Measurements from ENCODE around the gene CRYL1.
A peak's percentile ranks its signal among the peaks of the same experiment; 100 is the strongest.

Gene CRYL1

DNA sequence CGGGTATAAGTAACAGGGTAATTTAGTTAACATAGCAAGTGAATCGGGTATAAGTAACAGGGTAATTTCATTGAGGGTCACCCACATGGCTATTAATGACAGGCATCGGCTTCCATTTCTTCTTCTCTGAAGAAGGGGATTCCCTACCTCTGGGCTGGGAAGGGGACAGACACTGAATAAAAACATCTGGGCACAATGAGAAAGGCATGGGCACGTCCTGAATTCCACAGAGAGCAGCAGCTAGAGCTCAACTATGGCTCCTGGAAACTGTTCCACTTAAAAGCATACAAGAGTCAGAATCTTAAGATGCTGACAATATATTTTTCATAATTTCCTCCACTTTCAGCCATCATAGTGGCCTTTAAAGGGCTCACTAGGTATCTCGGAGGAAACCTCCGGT is 51.8 kb downstream of the CRYL1 start:
- H3K4me3 ChIP-seq (replicated peaks in 1 of 2; ENCODE audit: low read depth in 2 of 2, low read length in 2 of 2): no peak overlapping the region
- DNase-seq (ENCODE audit: low read depth in 2 of 2): no peak
- TF ChIP-seq, protein P1, sequence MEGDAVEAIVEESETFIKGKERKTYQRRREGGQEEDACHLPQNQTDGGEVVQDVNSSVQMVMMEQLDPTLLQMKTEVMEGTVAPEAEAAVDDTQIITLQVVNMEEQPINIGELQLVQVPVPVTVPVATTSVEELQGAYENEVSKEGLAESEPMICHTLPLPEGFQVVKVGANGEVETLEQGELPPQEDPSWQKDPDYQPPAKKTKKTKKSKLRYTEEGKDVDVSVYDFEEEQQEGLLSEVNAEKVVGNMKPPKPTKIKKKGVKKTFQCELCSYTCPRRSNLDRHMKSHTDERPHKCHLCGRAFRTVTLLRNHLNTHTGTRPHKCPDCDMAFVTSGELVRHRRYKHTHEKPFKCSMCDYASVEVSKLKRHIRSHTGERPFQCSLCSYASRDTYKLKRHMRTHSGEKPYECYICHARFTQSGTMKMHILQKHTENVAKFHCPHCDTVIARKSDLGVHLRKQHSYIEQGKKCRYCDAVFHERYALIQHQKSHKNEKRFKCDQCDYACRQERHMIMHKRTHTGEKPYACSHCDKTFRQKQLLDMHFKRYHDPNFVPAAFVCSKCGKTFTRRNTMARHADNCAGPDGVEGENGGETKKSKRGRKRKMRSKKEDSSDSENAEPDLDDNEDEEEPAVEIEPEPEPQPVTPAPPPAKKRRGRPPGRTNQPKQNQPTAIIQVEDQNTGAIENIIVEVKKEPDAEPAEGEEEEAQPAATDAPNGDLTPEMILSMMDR (IDR thresholded peaks at IDR 0.05; ENCODE audit: low read depth, low read length): no peak

DNA sequence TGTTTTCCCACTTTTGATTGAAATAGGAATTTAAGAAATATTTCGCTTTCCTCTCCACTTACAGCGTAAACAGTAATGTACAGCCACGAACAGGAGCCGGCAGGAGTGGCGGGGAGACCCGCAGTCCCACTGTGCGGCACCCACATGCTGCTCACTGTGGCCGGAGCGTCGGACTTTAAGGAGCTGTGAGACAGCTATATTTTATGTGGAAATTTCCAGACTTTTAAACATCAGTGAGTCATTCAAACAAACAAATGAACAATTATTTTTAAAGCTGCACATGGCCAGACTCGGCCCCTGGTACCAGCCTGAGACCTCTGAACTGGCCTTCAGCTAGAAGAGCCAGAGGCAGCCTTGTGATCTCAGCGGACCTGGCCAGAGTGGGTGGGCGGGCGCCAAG is 52.5 kb downstream of the CRYL1 start:
- TF ChIP-seq, protein P1 (IDR thresholded peaks at IDR 0.05; ENCODE audit: low read depth, low read length): no peak
- H3K4me3 ChIP-seq (replicated peaks in 1 of 2; ENCODE audit: low read depth in 2 of 2, low read length in 2 of 2): no peak overlapping the region
- peak in 1 of 2 donors; percentile 22 for DNase-seq (ENCODE audit: low read depth in 2 of 2)

DNA sequence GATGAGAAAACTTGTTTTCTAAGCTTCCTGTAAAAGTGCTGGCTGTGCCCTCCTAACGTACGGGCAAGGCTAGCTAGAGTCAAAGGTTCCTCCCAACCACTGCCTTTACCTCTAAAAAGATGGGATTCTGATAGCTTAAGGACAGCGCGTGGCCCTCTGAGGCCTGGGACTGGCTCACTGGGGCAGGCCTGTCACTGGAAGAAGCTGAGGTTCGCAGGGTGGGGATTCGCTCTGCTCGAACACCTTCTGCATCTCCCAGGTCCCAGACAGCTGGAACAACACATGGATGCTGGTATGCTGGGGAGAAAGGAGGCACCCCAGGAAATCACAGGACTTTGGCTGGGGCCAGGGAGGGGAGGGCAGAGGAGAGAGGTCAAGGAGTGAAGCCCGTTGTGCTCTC is 53.1 kb downstream of the CRYL1 start:
- no peak for DNase-seq (ENCODE audit: low read depth in 2 of 2)
- H3K4me3 ChIP-seq (replicated peaks in 1 of 2; ENCODE audit: low read depth in 2 of 2, low read length in 2 of 2): no peak overlapping the region
- TF ChIP-seq, protein P1 (IDR thresholded peaks at IDR 0.05; ENCODE audit: low read depth, low read length): no peak

DNA sequence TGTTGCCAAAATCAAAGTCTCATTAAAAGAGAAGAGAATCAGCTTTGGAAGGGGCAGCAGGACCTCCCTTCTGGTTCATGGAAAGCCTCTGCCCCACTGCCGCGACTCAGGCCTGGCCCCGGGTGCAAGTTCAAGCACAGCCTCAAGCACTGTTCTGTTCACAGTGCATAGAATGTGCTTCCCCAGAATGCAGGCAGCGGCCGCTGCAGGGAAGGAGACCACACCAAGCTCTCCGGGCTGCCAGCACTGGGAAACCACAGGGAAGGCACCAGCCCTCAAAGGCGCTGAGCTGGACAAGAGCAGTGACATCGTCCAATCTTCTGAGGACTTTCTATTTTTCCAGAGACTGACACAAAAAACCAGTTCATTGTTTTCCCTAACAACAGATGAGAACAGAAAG is 55.5 kb downstream of the CRYL1 start:
- TF ChIP-seq, protein P1 (IDR thresholded peaks at IDR 0.05; ENCODE audit: low read depth, low read length): no peak
- H3K4me3 ChIP-seq (replicated peaks in 1 of 2; ENCODE audit: low read depth in 2 of 2, low read length in 2 of 2): no peak overlapping the region
- no peak for DNase-seq (ENCODE audit: low read depth in 2 of 2)

DNA sequence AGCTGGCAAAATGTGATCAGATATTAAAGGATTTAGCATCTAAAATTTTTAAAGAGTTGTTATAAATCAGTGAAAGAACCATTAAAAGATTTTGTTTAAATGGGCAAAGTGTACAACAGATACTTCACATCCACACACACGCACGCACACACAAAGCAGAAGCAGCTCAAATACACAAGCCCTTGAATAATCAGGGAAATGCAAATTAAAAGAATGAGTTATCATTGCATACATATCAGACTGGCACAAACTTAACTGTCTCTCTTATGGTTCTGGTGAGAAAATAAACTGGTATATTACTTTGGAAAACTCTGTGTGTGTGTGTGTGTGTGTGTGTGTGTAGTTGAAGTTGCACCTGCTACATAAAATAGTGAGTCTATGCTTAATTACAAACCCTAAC is 59.3 kb downstream of the CRYL1 start:
- TF ChIP-seq, protein P1 (IDR thresholded peaks at IDR 0.05; ENCODE audit: low read depth, low read length): no peak
- no peak for DNase-seq (ENCODE audit: low read depth in 2 of 2)
- no peak overlapping the region for H3K4me3 ChIP-seq (replicated peaks in 1 of 2; ENCODE audit: low read depth in 2 of 2, low read length in 2 of 2)

DNA sequence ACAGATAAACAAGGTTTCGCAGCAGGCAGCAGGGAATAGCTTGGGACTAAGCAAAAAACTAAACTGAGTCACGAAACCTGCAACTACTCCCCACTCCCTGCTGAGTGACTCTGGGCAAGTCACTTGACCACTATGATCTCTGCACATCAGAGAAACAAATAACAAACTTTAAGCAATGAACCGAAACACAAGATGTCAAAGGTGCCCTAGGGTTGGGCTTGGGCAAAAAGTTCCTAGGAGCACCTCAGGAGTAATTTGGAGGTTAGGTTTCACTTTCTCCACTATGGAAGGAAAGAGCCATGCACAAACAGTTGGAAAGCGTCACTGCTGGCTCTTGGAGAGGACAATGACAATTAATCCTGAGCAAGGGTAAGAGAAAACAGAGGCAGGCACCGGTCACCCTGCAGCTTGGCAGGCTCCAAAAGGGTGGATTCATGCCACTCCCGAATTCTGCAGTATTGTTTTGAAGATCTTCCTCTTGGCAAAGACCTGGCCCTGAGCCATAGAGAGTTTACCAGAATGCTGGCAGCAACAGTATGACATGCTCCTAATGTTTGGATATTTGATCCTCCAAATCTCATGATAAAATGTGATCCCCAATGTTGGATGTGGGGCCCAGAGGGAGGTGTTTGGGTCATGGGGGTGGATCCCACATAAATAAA is 60.3 kb downstream of the CRYL1 start:
- no peak overlapping the region for H3K4me3 ChIP-seq (replicated peaks in 1 of 2; ENCODE audit: low read depth in 2 of 2, low read length in 2 of 2)
- peak in 1 of 2 donors; percentile 48 for DNase-seq (ENCODE audit: low read depth in 2 of 2)
- TF ChIP-seq, protein P1 (IDR thresholded peaks at IDR 0.05; ENCODE audit: low read depth, low read length): no peak

DNA sequence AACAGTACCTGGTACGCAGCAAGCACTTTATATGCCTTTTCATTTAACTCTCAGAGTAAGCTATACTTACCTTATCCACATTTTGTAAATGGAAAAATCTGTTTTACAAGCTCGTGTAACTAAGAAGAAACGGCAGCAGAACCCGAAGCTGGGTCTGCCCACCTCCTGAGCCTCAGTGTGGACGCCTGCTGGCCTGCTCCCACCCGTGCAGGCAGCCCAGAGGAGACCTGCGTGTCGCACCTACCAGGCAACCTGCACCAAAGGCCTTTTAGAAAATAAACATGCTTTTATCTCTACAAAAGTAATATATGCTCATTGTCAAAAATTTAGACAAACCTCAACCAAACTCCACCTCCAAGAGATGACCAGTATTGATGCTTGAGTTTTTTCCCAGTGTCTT is 62.7 kb downstream of the CRYL1 start:
- TF ChIP-seq, protein P1 (IDR thresholded peaks at IDR 0.05; ENCODE audit: low read depth, low read length): no peak

More for the DNA sequence above, 62.7 kb downstream of the CRYL1 start:
- no peak overlapping the region for H3K4me3 ChIP-seq (replicated peaks in 1 of 2; ENCODE audit: low read depth in 2 of 2, low read length in 2 of 2)
- DNase-seq (ENCODE audit: low read depth in 2 of 2): no peak
